ENCODE data around the gene APOA4. TPM values are rescaled to one million over a fixed set of nuclear protein-coding genes. Genes with fewer than 3 reads are reported as not detected.

Gene APOA4
- total RNA-seq, 2 experiments from 2014 or later = not detected

DNA sequence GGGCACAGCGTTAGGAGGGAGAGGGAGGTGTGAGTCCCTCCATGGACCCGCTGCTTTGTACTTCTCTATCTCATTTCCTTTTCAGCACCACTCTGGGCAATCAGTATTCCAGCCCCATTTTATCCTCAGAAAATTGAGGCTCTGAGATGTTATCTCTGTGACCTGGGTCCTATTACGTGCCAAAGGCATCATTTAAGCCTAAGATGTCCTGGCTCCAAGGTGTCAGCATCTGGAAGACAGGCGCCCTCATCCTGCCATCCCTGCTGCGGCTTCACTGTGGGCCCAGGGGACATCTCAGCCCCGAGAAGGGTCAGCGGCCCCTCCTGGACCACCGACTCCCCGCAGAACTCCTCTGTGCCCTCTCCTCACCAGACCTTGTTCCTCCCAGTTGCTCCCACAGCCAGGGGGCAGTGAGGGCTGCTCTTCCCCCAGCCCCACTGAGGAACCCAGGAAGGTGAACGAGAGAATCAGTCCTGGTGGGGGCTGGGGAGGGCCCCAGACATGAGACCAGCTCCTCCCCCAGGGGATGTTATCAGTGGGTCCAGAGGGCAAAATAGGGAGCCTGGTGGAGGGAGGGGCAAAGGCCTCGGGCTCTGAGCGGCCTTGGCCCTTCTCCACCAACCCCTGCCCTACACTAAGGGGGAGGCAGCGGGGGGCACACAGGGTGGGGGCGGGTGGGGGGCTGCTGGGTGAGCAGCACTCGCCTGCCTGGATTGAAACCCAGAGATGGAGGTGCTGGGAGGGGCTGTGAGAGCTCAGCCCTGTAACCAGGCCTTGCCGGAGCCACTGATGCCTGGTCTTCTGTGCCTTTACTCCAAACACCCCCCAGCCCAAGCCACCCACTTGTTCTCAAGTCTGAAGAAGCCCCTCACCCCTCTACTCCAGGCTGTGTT, 5.8 kb upstream of the APOA4 start:
- Mint-ChIP-seq H3K9me3 (no peaks in the 10 kb centered on the region), H3K4me3 (no peak overlapping the region), H3K36me3 (no peaks in the 10 kb centered on the region), H3K27ac (no peak overlapping the region), H3K4me1 (no peaks in the 10 kb centered on the region), H3K27me3 (no peaks in the 10 kb centered on the region)
- DNase-seq = no peak

DNA sequence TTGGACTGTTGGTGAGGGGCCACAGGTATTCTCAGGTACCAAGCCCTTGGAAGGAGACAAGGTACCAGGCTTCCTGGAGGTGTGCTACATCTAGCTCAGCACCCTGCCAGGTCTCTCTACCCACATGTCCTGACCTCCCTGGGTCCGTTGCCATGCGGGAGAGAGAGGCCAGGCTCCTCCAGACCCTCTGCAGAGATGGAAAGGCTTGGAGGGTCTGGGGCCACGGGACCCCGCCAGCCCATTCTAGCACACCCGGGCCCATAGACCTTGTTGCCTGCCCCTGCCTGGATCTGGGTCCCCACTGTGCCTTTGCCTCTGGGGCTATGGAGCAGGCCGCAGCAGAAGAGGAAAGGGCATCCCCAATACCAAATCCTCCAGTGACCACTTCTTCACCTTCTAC, 4.4 kb upstream of the APOA4 start:
- Mint-ChIP-seq H3K4me3 (no peak overlapping the region), H3K36me3 (no peaks in the 10 kb centered on the region), H3K27me3 (no peaks in the 10 kb centered on the region), H3K9me3 (no peaks in the 10 kb centered on the region), H3K27ac (no peak overlapping the region), H3K4me1 (no peaks in the 10 kb centered on the region)
- DNase-seq = no peak

DNA sequence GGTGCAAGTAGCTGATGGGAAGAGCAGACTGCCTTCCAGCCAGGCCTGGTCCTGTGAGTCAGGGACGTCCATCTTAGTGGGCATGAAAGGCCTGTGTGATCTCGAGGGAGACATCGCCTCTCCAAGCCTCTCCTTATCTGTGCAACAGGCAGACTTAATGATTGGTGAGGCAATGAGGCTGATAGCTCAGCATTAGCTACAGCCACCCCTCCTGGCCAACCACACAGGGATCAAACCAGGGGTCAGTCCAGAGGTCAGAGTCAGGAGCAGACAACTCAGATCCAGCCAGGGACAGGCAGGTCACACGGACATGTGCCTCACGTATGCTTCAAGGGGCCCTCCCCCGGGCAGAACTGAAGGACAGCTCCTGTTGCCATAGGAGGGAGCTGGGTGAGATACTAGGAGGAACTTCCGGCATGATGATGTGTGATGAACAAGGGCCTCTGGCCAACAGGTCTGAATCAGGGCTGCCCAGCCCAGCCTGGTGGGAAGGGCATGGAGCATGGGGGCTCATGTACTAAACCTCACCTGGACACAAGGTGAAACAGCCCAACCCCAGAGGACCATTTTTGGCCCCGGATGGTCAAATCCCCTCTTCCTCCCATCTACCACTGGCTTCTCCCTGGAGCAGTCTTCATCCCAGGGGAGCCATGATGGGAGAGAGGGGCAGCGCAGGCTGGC, 3.8 kb upstream of the APOA4 start:
- Mint-ChIP-seq H3K9me3 (no peaks in the 10 kb centered on the region), H3K36me3 (no peaks in the 10 kb centered on the region), H3K4me3 (no peak overlapping the region), H3K27ac (no peak overlapping the region), H3K27me3 (no peaks in the 10 kb centered on the region), H3K4me1 (no peaks in the 10 kb centered on the region)
- DNase-seq = no peak

DNA sequence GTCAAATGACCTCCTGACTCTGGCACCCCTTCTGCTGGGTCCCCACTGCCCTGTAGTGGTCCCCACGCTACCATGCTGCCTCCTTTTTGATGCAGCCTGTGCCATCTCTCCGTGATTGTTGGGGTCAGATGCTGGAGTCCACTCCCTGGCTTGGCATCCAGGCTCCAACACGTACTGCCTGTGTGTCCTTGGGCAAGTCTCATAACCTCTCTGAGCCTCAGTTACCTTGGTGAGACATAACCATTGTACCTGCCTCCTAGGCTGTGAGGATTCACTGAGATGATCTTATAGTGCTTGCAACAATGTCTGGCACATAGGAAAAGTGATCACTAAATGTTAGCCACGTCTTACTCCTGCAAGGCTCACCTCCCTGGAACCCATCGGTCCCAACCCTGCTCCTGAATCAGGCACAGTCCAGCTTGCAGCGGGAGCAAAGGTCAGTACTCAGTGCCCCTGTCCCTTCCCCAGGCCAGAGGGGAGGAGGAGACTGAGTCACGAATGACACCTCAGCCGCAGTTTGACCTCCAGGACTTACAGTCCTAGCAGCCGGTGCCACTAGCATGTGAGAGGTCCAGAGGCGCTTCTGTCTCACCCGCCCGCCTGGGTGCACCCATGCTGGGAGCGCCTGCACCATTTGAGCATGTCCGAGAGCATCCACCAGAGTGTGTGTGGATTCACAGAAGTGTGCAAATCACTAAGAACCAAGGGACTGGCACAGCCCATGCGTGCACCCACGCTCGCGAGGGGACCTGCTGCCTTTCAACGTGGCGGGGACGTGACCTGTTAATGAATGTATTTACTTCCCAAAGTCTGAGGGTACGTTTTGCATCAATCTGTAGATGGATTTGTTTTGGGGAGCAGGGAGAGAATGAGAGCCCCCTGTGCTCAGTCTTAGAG, 3.0 kb upstream of the APOA4 start:
- DNase-seq = no peak
- Mint-ChIP-seq H3K27me3 (no peaks in the 10 kb centered on the region), H3K4me3 (no peak overlapping the region)

DNA sequence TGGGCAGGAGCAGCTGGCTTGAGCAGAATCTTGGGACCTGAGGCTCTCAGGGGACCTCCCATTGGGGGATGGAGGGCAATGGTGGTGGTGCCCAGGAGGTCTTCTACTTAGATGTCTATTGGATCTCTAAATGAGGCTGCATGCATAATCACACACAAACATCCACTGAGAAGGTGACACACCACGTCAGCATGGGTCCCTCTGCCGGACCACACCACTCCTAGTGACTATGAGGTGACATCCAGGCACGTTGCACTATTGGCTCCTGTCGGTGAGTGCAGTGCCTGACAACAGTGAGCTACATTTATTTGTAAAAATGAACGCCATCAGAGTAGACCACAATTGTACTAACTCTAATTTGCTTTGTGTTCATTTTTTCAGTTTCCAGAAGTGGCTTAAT, 2.3 kb upstream of the APOA4 start:
- no peaks in the 10 kb centered on the region for H3K27me3 Mint-ChIP-seq
- no peak overlapping the region for H3K4me3 Mint-ChIP-seq
- H3K27ac Mint-ChIP-seq = no peak overlapping the region
- H3K9me3 Mint-ChIP-seq = no peaks in the 10 kb centered on the region
- DNase-seq = no peak
- H3K4me1 Mint-ChIP-seq = no peaks in the 10 kb centered on the region
- no peaks in the 10 kb centered on the region for H3K36me3 Mint-ChIP-seq

More for the DNA sequence above, 3.0 kb upstream of the APOA4 start:
- no peaks in the 10 kb centered on the region for H3K9me3 Mint-ChIP-seq
- H3K36me3 Mint-ChIP-seq = no peaks in the 10 kb centered on the region
- H3K27ac Mint-ChIP-seq = no peak overlapping the region
- H3K4me1 Mint-ChIP-seq = no peaks in the 10 kb centered on the region

DNA sequence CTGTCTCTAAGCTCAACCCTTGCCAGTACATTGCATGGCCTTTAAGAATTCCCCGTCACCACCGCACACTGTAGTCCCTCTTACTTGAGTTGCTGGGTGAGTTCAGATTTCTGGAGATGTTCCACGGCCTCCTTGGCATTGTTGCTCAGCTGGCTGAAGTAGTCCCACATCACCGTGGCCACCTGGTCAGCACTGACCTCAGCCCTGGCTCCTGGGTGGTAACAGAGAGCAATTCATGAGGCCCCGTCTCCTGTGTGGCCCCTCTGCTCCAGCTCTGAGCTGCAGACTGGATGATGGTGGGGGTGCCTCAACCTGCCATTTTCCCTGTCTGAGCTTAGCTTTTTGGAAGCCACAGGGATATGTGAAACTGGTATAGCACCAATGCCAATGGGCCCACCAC, 529 bp downstream of the APOA4 start:
- Mint-ChIP-seq H3K4me3 (no peak overlapping the region), H3K27me3 (no peaks in the 10 kb centered on the region), H3K9me3 (no peaks in the 10 kb centered on the region), H3K27ac (no peak overlapping the region), H3K4me1 (no peaks in the 10 kb centered on the region), H3K36me3 (no peaks in the 10 kb centered on the region)
- DNase-seq = no peak

DNA sequence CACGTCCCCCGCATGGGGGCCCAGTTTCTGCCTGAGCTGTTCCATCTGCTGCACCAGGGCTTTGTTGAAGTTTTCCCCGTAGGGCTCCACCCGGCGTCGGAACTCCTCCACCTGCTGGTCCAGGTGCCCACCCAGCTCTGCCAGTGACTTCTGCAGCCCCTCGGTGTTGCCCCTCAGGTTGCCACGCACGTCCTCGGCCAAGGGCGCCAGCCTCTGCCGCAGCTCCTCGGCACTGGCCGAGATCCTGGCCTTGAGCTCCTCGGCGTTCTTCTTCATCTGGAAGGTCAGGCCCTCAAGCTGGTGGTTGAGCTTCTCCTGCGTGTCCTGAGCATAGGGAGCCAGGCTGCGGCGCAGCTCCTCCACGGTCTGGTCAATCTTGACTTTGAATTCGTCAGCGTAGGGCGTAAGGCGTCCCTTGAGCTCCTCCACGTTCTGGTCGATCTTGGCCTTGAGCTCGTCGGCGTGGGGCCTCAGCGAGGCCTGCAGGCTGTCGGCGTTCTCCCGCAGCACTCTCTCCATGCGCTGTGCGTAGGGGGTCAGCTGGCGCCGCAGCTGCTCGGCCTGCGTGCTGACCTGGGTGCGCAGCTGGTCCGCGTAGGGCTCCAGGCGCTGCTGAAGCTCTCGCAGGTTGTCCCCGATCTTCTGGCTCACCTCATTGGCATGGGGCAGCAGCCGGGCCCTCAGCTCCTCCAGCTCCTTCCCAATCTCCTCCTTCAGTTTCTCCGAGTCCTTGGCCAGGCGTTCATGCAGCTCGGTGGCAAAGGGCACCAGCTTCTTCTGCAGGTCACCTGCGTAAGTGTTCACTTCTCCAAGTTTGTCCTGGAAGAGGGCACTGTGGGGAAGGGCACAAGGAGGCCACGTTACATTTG, 1.8 kb downstream of the APOA4 start:
- Mint-ChIP-seq H3K4me1 (no peaks in the 10 kb centered on the region), H3K27me3 (no peaks in the 10 kb centered on the region)

DNA sequence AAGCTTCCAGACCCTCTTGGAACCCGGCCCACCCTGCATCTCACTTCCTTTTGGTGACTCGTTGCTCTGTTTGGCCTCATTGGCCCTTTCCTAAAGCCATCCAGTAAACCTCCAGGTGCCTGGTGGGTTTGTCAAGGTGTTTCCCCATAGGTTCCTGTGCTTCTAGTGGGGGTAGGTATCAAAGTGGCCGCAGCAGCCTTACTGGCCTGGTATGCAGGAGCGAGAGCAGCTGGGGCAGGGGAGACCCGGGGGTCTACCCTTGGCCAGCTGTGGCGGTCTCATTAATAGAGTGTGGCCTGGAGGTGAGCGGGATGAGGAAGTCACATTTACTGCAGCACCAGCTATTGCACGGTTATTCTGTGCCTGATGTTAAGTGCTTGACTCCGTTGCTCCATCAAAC, 4.1 kb downstream of the APOA4 start:
- Mint-ChIP-seq H3K9me3 (no peaks in the 10 kb centered on the region), H3K36me3 (no peaks in the 10 kb centered on the region), H3K27me3 (no peaks in the 10 kb centered on the region), H3K4me3 (no peak overlapping the region), H3K27ac (no peak overlapping the region), H3K4me1 (no peaks in the 10 kb centered on the region)
- DNase-seq = no peak

More for the DNA sequence above, 1.8 kb downstream of the APOA4 start:
- H3K9me3 Mint-ChIP-seq = no peaks in the 10 kb centered on the region
- H3K36me3 Mint-ChIP-seq = no peaks in the 10 kb centered on the region
- H3K4me3 Mint-ChIP-seq = no peak overlapping the region
- H3K27ac Mint-ChIP-seq = no peak overlapping the region
- DNase-seq = no peak

DNA sequence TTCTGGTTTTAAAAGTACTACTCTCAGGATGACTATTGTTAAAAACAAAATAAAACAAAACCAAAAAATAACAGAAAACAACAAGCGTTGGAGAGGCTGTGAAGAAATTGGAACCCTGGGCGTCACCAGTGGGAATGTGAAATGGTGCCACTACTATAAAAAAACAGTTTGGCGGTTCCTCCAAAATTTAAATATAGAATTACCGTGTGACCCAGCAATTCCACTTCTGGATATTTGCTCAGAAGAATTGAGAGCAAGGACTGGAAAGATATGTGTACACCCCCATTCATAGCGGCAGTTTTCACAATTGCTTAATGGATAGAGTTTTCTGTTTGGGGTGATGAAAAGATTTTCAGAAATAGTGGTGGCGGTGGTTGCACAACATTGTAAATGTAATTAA, 8.6 kb downstream of the APOA4 start:
- Mint-ChIP-seq H3K4me1 (no peaks in the 10 kb centered on the region), H3K9me3 (no peaks in the 10 kb centered on the region), H3K27me3 (no peaks in the 10 kb centered on the region), H3K4me3 (no peak overlapping the region), H3K36me3 (no peaks in the 10 kb centered on the region), H3K27ac (no peak overlapping the region)
- DNase-seq = no peak

DNA sequence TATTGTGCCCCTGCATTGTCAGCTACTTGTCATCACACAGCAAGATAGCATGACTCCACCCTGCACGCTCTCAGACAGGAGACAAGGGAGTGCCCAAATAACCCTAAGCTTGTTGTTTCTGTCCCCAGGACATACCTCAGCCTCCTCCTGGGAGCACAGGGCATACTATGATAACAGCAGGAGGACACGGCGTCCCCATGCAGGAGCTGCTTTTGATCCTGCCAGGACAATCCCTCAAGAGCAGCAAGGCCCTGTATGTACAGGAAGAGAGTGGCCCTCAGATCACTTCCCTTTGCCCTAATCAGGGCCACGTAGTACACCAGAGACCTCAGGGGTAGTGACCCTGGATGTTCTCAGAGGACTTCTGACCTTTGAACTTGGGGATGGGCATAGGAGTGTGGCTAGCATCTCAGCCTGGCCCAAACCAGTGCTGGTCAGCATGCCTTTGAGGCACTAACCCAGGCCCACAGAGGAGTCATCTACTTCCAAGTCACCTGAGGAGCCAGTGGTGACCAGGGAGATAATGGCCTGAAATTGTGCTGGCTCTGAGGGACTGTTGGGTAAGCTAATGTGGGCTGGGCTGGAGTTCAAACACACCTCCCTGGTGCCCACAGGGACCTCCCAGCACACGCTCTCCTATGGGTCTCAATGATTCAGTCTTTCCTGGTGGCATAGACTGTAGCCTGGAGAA, 9.2 kb downstream of the APOA4 start:
- Mint-ChIP-seq H3K4me3 (no peak overlapping the region), H3K27ac (no peak overlapping the region), H3K36me3 (no peaks in the 10 kb centered on the region), H3K9me3 (no peaks in the 10 kb centered on the region), H3K27me3 (peaks cover 3% of the 10 kb centered on the region), H3K4me1 (no peaks in the 10 kb centered on the region)
- DNase-seq = no peak

DNA sequence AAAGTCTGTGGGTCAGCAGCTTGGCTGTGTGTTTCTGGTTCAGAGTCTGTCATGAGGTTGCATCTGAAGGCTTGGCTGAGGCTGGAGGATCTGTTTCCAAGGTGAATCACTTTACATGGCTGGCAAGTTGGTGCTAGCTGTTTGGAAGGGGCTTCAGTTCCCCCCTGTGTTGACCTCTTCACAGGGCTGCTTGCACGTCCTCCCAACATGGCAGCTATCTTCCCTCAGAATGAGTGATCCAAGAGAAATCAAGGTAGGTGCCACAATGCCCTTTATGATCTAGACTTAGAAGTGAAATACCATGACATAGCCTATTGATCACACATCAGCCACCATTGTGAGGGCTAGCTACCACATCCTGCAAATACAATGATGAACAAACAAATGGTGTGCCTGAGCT, 9.9 kb downstream of the APOA4 start:
- Mint-ChIP-seq H3K27me3 (peaks cover 4% of the 10 kb centered on the region), H3K4me3 (no peak overlapping the region), H3K4me1 (no peaks in the 10 kb centered on the region), H3K36me3 (no peaks in the 10 kb centered on the region), H3K27ac (no peak overlapping the region), H3K9me3 (no peaks in the 10 kb centered on the region)
- DNase-seq = no peak

DNA sequence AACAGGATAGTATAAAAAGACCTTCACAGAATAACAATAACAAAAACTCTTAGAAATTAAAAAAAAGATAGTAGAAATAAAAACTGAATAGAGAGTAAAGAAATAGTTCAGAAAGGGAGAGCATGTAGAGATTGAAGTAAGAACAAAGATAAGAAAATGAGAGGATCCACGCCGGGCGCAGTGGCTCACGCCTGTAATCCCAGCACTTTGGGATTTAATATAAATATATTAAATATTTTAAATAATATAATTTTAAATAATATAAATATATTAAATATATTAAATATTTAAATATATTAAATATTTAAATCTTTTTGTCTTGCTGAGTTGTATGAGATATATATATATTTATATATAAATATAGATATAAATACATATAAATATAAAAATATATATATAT, 11.0 kb downstream of the APOA4 start:
- no peak for DNase-seq
- no peaks in the 10 kb centered on the region for H3K36me3 Mint-ChIP-seq
- no peaks in the 10 kb centered on the region for H3K9me3 Mint-ChIP-seq
- no peaks in the 10 kb centered on the region for H3K4me1 Mint-ChIP-seq
- no peak overlapping the region for H3K27ac Mint-ChIP-seq
- H3K4me3 Mint-ChIP-seq = no peak overlapping the region
- peaks cover 4% of the 10 kb centered on the region for H3K27me3 Mint-ChIP-seq

DNA sequence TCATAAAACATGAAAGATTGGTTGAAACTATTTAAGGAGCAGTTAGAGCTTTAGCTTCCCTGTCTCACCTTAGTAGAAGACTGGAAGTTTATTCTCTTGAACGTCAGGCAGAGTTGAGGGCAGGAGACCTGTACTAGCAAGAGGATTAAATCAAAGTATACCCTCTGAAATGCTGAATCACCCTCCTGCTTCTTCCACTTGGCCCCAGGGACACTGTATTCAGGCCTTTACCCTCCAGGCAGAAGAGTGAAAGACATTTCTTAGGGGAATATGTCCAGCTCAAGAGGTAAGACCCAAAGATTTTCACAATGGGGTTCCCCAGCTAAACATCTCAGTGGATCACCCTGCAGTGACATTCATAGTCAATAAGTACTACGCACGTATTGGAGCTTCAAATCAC, 11.9 kb downstream of the APOA4 start:
- Mint-ChIP-seq H3K4me1 (no peaks in the 10 kb centered on the region), H3K4me3 (no peak overlapping the region), H3K27me3 (peaks cover 4% of the 10 kb centered on the region), H3K36me3 (no peaks in the 10 kb centered on the region), H3K9me3 (no peaks in the 10 kb centered on the region), H3K27ac (no peak overlapping the region)
- DNase-seq = no peak

Measured in activated naive CD8-positive, alpha-beta T cell treated with anti-CD3 and anti-CD28 coated beads for 36 hours (primary cell).